ENCODE measurements around the gene WDR70.

DNA sequence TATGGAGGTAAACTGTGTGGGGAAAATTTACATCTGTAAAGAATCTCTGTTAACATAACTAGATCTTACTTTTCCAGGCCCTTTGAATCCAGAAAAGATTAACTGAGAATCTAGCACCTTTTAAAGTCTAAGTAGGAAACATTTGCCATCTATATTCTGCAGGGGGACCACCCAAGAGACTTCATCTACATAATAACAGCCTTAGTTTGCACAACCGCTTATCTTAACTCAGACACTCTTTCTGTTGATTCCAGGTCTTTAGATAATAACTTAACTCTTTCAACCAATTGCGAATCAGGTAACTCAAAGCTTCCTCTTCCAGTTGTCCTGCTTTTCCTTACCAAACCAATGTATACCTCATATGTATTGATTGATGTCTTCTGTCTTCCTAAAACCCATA, 407.3 kb downstream of the WDR70 start:
- TF ChIP-seq CTCF (IDR thresholded peaks at IDR 0.05) (no peak), POLR2A (IDR thresholded peaks at IDR 0.05) (no peak)
